Activated T-cell treated with anti-CD3 and anti-CD28 coated beads, Interleukin-2, amount 50 U/mL, for 72 hours (primary cell): ENCODE data around the gene SMOC1. TPM values are rescaled to one million over a fixed set of nuclear protein-coding genes. Genes with fewer than 3 reads are reported as not detected.

ENCODE experiments used
- ATAC-seq, 2 donors: fragments of 150-1000 bp; cut with Tn5 transposase; replicated peaks in 1 of 2; 2 replicates each; pipeline ENCODE4 v1.10.0; 2021; ENCODE audit warnings: moderate library complexity in 2 of 2, mild to moderate bottlenecking in 1 of 2
- DNase-seq, 2 donors: peaks; one replicate each; pipeline ENCODE4 v3.0.0; 2021 to 2022; ENCODE audit warnings: mixed read lengths in 1 of 2
- H3K27ac Mint-ChIP-seq: one replicate; pipeline ENCODE4 v1.8.0; 2022; ENCODE audit warnings: mild to moderate bottlenecking, moderate library complexity, mixed read lengths
- H3K27me3 Mint-ChIP-seq: one replicate; pipeline ENCODE4 v1.8.0; 2022; ENCODE audit warnings: low read depth, mixed read lengths
- H3K36me3 Mint-ChIP-seq, 2 donors: one replicate each; pipeline ENCODE4 v1.8.0; 2022; ENCODE audit warnings: mixed read lengths in 2 of 2, mild to moderate bottlenecking in 1 of 2; ENCODE audit not compliant: insufficient read depth in 2 of 2
- H3K4me1 Mint-ChIP-seq: one replicate; pipeline ENCODE4 v1.8.0; 2022; ENCODE audit warnings: low read depth, mixed read lengths
- H3K4me3 Mint-ChIP-seq, 2 donors: one replicate each; pipeline ENCODE4 v1.8.0; 2022; ENCODE audit warnings: mild to moderate bottlenecking in 2 of 2, mixed read lengths in 2 of 2, moderate library complexity in 2 of 2
- H3K9me3 Mint-ChIP-seq, 2 donors: one replicate each; pipeline ENCODE4 v1.8.0; 2022; ENCODE audit warnings: mixed read lengths in 2 of 2
- total RNA-seq, 2 donors: library from RNA; stranded (reverse); gene quantifications; one replicate each; pipeline ENCODE4 v1.2.3, GENCODE V29; 2022

SMOC1 gene
- total RNA-seq, 2 donors from 2014 or later = not detected

GRCh38 chr14:69919815-69920214 is 40.6 kb downstream of the SMOC1 start:
- Mint-ChIP-seq H3K9me3 (no peaks in the 10 kb centered on the region), H3K4me3 (no peak overlapping the region), H3K36me3 (no peaks in the 10 kb centered on the region), H3K27ac (no peak overlapping the region), H3K27me3 (peaks cover 36% of the 10 kb centered on the region), H3K4me1 (no peaks in the 10 kb centered on the region)
- ATAC-seq (no peak), DNase-seq (no peak)

- ATAC-seq = no peak
- no peak overlapping the region for H3K27ac Mint-ChIP-seq
Measured at GRCh38 chr14:69921052-69921451, 41.8 kb downstream of the SMOC1 start.

GRCh38 chr14:69922198-69922597 is 43.0 kb downstream of the SMOC1 start:
- ATAC-seq = no peak
- DNase-seq = no peak
- Mint-ChIP-seq H3K36me3 (no peaks in the 10 kb centered on the region), H3K27ac (no peak overlapping the region), H3K27me3 (peaks cover 31% of the 10 kb centered on the region), H3K4me1 (no peaks in the 10 kb centered on the region), H3K9me3 (no peaks in the 10 kb centered on the region), H3K4me3 (no peak overlapping the region)

More at GRCh38 chr14:69921052-69921451, 41.8 kb downstream of the SMOC1 start:
- no peaks in the 10 kb centered on the region for H3K4me1 Mint-ChIP-seq
- H3K27me3 Mint-ChIP-seq = peaks cover 32% of the 10 kb centered on the region
- DNase-seq = no peak
- H3K9me3 Mint-ChIP-seq = no peaks in the 10 kb centered on the region
- no peak overlapping the region for H3K4me3 Mint-ChIP-seq
- no peaks in the 10 kb centered on the region for H3K36me3 Mint-ChIP-seq

GRCh38 chr14:69924201-69924600 is 45.0 kb downstream of the SMOC1 start:
- Mint-ChIP-seq H3K27ac (no peak overlapping the region), H3K27me3 (peaks cover 45% of the 10 kb centered on the region), H3K36me3 (no peaks in the 10 kb centered on the region), H3K4me1 (no peaks in the 10 kb centered on the region), H3K9me3 (no peaks in the 10 kb centered on the region), H3K4me3 (no peak overlapping the region)
- ATAC-seq (no peak), DNase-seq (no peak)

GRCh38 chr14:69928111-69928523 is 48.9 kb downstream of the SMOC1 start:
- Mint-ChIP-seq H3K27ac (no peak overlapping the region), H3K9me3 (no peaks in the 10 kb centered on the region), H3K36me3 (no peaks in the 10 kb centered on the region), H3K4me3 (no peak overlapping the region), H3K4me1 (no peaks in the 10 kb centered on the region), H3K27me3 (peaks cover 48% of the 10 kb centered on the region)
- DNase-seq (no peak), ATAC-seq (no peak)

GRCh38 chr14:69930780-69931379 is 51.7 kb downstream of the SMOC1 start:
- H3K4me3 Mint-ChIP-seq = no peak overlapping the region
- H3K36me3 Mint-ChIP-seq = no peaks in the 10 kb centered on the region

GRCh38 chr14:69931960-69932359 is 52.7 kb downstream of the SMOC1 start:
- DNase-seq (no peak), ATAC-seq (no peak)
- Mint-ChIP-seq H3K36me3 (no peaks in the 10 kb centered on the region), H3K4me3 (no peak overlapping the region), H3K4me1 (no peaks in the 10 kb centered on the region), H3K27me3 (peaks cover 30% of the 10 kb centered on the region), H3K9me3 (no peaks in the 10 kb centered on the region), H3K27ac (no peak overlapping the region)

More at GRCh38 chr14:69930780-69931379, 51.7 kb downstream of the SMOC1 start:
- no peaks in the 10 kb centered on the region for H3K9me3 Mint-ChIP-seq
- no peak overlapping the region for H3K27ac Mint-ChIP-seq
- peaks cover 38% of the 10 kb centered on the region for H3K27me3 Mint-ChIP-seq
- H3K4me1 Mint-ChIP-seq = no peaks in the 10 kb centered on the region
- DNase-seq = no peak
- no peak for ATAC-seq

GRCh38 chr14:69932391-69932790 is 53.2 kb downstream of the SMOC1 start:
- ATAC-seq = no peak
- no peak overlapping the region for H3K27ac Mint-ChIP-seq
- H3K4me1 Mint-ChIP-seq = no peaks in the 10 kb centered on the region
- no peak overlapping the region for H3K4me3 Mint-ChIP-seq
- no peaks in the 10 kb centered on the region for H3K9me3 Mint-ChIP-seq
- peaks cover 30% of the 10 kb centered on the region for H3K27me3 Mint-ChIP-seq
- H3K36me3 Mint-ChIP-seq = no peaks in the 10 kb centered on the region
- DNase-seq = no peak

- H3K27me3 Mint-ChIP-seq = peaks cover 31% of the 10 kb centered on the region
- DNase-seq = no peak
- ATAC-seq = no peak
- no peak overlapping the region for H3K27ac Mint-ChIP-seq
- H3K4me3 Mint-ChIP-seq = no peak overlapping the region
- H3K36me3 Mint-ChIP-seq = no peaks in the 10 kb centered on the region
- no peaks in the 10 kb centered on the region for H3K9me3 Mint-ChIP-seq
- H3K4me1 Mint-ChIP-seq = no peaks in the 10 kb centered on the region
Measured at GRCh38 chr14:69933623-69934275, 54.5 kb downstream of the SMOC1 start.

- no peaks in the 10 kb centered on the region for H3K4me1 Mint-ChIP-seq
- H3K27ac Mint-ChIP-seq = no peak overlapping the region
- no peak for ATAC-seq
- no peak overlapping the region for H3K4me3 Mint-ChIP-seq
- no peaks in the 10 kb centered on the region for H3K36me3 Mint-ChIP-seq
- H3K9me3 Mint-ChIP-seq = no peaks in the 10 kb centered on the region
- H3K27me3 Mint-ChIP-seq = peaks cover 58% of the 10 kb centered on the region
- DNase-seq = no peak
Measured at GRCh38 chr14:69937367-69938081, 58.3 kb downstream of the SMOC1 start.

- Mint-ChIP-seq H3K4me1 (no peaks in the 10 kb centered on the region), H3K4me3 (no peak overlapping the region), H3K36me3 (no peaks in the 10 kb centered on the region), H3K27me3 (peaks cover 64% of the 10 kb centered on the region), H3K27ac (no peak overlapping the region), H3K9me3 (no peaks in the 10 kb centered on the region)
- ATAC-seq (no peak), DNase-seq (no peak)
Measured at GRCh38 chr14:69938751-69939150, 59.5 kb downstream of the SMOC1 start.

GRCh38 chr14:69941768-69942742 is 62.8 kb downstream of the SMOC1 start:
- H3K9me3 Mint-ChIP-seq = peaks cover 3% of the 10 kb centered on the region in 2 donors
- no peak overlapping the region for H3K27ac Mint-ChIP-seq
- H3K4me3 Mint-ChIP-seq = no peak overlapping the region
- H3K36me3 Mint-ChIP-seq = peaks cover 4 to 5% of the 10 kb centered on the region in 2 donors
- peaks cover 57% of the 10 kb centered on the region for H3K27me3 Mint-ChIP-seq
- DNase-seq (no peak), ATAC-seq (no peak)
- H3K4me1 Mint-ChIP-seq = no peaks in the 10 kb centered on the region
